PC-3 (cell line): Measurements from ENCODE around the gene LBHD2. TPM values are rescaled to one million over a fixed set of nuclear protein-coding genes. Genes with fewer than 3 reads are reported as not detected.

Experiments
- ATAC-seq: fragments of 200-7000 bp; cut with Tn5 transposase; 2 replicates; pipeline ENCODE4 v1.9.1; 2020; ENCODE audit warnings: mild to moderate bottlenecking, moderate library complexity
- BruUV-seq: library from RNA; stranded (reverse); fragments of 400-500 nt; replicated peaks from 2 replicates; lab custom pipeline; 2021; lab: Mats Ljungman, UMichigan
- CTCF ChIA-PET: fragments of 300-600 bp; sonication (Branson Sonifier 250); formaldehyde crosslinking; loops from one replicate; lab custom pipeline; 2022; ENCODE audit warnings: antibody characterized with exemption; lab: Charles Lee
- POLR2A ChIA-PET: fragments of 300-600 bp; sonication (Branson Sonifier 250); formaldehyde crosslinking; loops from one replicate; lab custom pipeline; 2022; ENCODE audit warnings: antibody characterized with exemption; ENCODE audit not compliant: unreplicated experiment; lab: Charles Lee
- DNase-seq: peaks from one replicate; pipeline ENCODE4 v3.0.0-alpha.2; 2015
- H2AFZ ChIP-seq: fragments of 300-600 bp; sonication (generic); 2 replicates; pipeline ENCODE4 v1.6.0; 2016; ENCODE audit warnings: antibody characterized with exemption, low read length
- H3F3A ChIP-seq: fragments of 300-600 bp; sonication (generic); one replicate; pipeline ENCODE4 v1.6.0; 2017; ENCODE audit warnings: antibody characterized with exemption, low read length, control low read depth, mild to moderate bottlenecking; ENCODE audit not compliant: unreplicated experiment
- H3K27ac ChIP-seq: fragments of 300-600 bp; sonication (generic); 2 replicates; pipeline ENCODE4 v1.5.1; 2016; ENCODE audit warnings: mild to moderate bottlenecking, low read length
- H3K27me3 ChIP-seq: fragments of 300-600 bp; sonication (generic); 2 replicates; pipeline ENCODE4 v1.6.1; 2016; ENCODE audit warnings: low read length, mixed read lengths
- H3K36me3 ChIP-seq: fragments of 300-600 bp; sonication (generic); 2 replicates; pipeline ENCODE4 v1.6.1; 2016; ENCODE audit warnings: low read depth, mixed run types, low read length, mixed read lengths
- H3K4me1 ChIP-seq: fragments of 300-600 bp; sonication (generic); 2 replicates; pipeline ENCODE4 v1.5.1; 2016; ENCODE audit warnings: low read length; ENCODE audit not compliant: insufficient read depth
- H3K4me2 ChIP-seq: fragments of 300-600 bp; sonication (generic); 2 replicates; pipeline ENCODE4 v1.6.0; 2016; ENCODE audit warnings: low read length
- H3K4me3 ChIP-seq: fragments of 300-600 bp; sonication (generic); 2 replicates; pipeline ENCODE4 v1.5.1; 2016; ENCODE audit warnings: mild to moderate bottlenecking, low read length, mixed read lengths
- H3K79me2 ChIP-seq: fragments of 300-600 bp; sonication (generic); 2 replicates; pipeline ENCODE4 v1.6.1; 2017; ENCODE audit warnings: low read length, mixed read lengths
- H3K9ac ChIP-seq: fragments of 300-600 bp; sonication (generic); 2 replicates; pipeline ENCODE4 v1.6.0; 2016; ENCODE audit warnings: mild to moderate bottlenecking, low read length
- H3K9me2 ChIP-seq: fragments of 300-600 bp; sonication (generic); replicated peaks from 2 replicates; pipeline ENCODE4 v1.6.1; 2016; ENCODE audit warnings: mixed run types, low read length, mixed read lengths
- H3K9me3 ChIP-seq: fragments of 300-600 bp; sonication (generic); 2 replicates; pipeline ENCODE4 v1.6.1; 2016; ENCODE audit warnings: low read length, mixed read lengths
- H4K20me1 ChIP-seq: fragments of 300-600 bp; sonication (generic); 2 replicates; pipeline ENCODE4 v1.6.1; 2016; ENCODE audit warnings: low read length, mixed read lengths
- EZH2 ChIP-seq: fragments of 300-600 bp; sonication (generic); IDR thresholded peaks from one replicate; pipeline ENCODE4 v1.6.1; 2017; ENCODE audit warnings: antibody characterized with exemption, mild to moderate bottlenecking, low read length; ENCODE audit not compliant: unreplicated experiment
- EZH2phosphoT487 ChIP-seq: fragments of 300-600 bp; sonication (generic); IDR thresholded peaks from 2 replicates; pipeline ENCODE4 v1.6.1; 2018; ENCODE audit warnings: mild to moderate bottlenecking, antibody characterized with exemption, low read length, borderline replicate concordance
- intact Hi-C: fragments of 100-400 bp; cut with micrococcal nuclease; formaldehyde crosslinking; loops from 2 replicates; pipeline ENCODE4 v1.9.0; 2023
- total RNA-seq: library from RNA; depleted of rRNA; stranded (reverse); fragments of >200 nt; gene quantifications from 2 replicates; pipeline ENCODE4 v1.2.3, GENCODE V29; 2014
- TF ChIP-seq, protein P1 (sequence below): fragments of 300-600 bp; sonication (generic); conservative IDR thresholded peaks from 2 replicates; pipeline ENCODE4 v1.5.1; 2017; ENCODE audit warnings: antibody characterized with exemption, low read depth, mild to moderate bottlenecking, low read length

LBHD2 gene
- total RNA-seq, 1 experiment from 2014 or later = not detected

- BruUV-seq = no TSS peak
- Histone ChIP-seq H2AFZ (no peak overlapping the region), H3K4me2 (no peak overlapping the region), H3K9ac (no peak overlapping the region), H4K20me1 (no peaks in the 10 kb centered on the region), H3K4me3 (no peak overlapping the region), H3K27ac (no peak overlapping the region), H3K9me3 (no peaks in the 10 kb centered on the region), H3K79me2 (no peaks in the 10 kb centered on the region), H3F3A (no peaks in the 10 kb centered on the region), H3K9me2 (no peaks in the 10 kb centered on the region), H3K36me3 (no peaks in the 10 kb centered on the region), H3K27me3 (peaks cover 7% of the 10 kb centered on the region; the same call in 1 of the 2 replicates), H3K4me1 (peaks cover 15% of the 10 kb centered on the region; the same call in 1 of the 2 replicates)
- ATAC-seq (no peak), DNase-seq (no peak)
- intact Hi-C loops = no loop called here
- TF ChIP-seq, protein P1, sequence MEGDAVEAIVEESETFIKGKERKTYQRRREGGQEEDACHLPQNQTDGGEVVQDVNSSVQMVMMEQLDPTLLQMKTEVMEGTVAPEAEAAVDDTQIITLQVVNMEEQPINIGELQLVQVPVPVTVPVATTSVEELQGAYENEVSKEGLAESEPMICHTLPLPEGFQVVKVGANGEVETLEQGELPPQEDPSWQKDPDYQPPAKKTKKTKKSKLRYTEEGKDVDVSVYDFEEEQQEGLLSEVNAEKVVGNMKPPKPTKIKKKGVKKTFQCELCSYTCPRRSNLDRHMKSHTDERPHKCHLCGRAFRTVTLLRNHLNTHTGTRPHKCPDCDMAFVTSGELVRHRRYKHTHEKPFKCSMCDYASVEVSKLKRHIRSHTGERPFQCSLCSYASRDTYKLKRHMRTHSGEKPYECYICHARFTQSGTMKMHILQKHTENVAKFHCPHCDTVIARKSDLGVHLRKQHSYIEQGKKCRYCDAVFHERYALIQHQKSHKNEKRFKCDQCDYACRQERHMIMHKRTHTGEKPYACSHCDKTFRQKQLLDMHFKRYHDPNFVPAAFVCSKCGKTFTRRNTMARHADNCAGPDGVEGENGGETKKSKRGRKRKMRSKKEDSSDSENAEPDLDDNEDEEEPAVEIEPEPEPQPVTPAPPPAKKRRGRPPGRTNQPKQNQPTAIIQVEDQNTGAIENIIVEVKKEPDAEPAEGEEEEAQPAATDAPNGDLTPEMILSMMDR = no peak
- no peak for TF ChIP-seq EZH2phosphoT487
- no peak for TF ChIP-seq EZH2
- ChIA-PET POLR2A (no interaction called here), CTCF (no interaction called here)
Observed at GRCh38 chr14:103101257-103101962, 17.4 kb downstream of the LBHD2 start.

DNA sequence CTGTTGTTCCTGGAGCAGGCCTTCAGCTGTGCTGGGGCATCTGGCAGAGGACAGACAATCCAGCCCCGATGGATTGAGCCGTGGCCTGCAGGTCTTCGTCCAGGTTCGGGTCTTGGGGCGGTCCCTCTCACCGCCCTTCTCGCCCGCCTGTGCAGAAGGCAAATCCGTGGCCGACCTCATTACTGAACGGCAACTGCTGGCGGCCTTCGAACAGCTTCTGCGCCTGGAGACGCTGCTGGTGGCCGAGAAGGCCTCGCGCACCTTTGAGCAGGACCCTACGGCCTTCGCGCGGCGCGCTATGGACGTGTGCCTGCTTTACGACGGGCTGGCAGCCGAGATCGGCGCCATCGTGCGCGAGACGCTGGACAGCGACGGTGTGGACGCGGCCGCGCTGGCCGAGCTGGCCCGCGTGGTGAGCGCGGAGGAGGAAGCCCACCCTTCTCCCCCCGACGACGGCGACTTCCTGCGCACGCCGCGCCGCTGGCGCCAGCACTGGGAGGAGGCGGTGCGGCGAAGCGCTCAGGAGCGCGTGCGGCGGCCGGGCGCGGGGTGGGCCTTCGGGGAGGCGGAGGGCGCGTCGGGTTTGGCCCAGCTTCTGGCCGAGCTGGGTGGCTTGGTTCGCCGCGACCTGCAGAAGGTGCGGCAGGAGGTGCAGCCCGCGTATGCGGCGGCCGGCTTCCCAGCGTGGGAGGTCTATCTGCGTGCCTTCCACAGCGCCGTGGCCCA lies 18.1 kb downstream of the LBHD2 start:
- peaks cover 7% of the 10 kb centered on the region; the same call in 1 of the 2 replicates for H3K27me3 ChIP-seq

More for the DNA sequence above, 18.1 kb downstream of the LBHD2 start:
- no TSS peak for BruUV-seq
- Histone ChIP-seq H3F3A (no peaks in the 10 kb centered on the region), H3K4me2 (no peak overlapping the region), H3K27ac (no peak overlapping the region), H3K9ac (no peak overlapping the region), H4K20me1 (no peaks in the 10 kb centered on the region), H3K36me3 (no peaks in the 10 kb centered on the region), H3K4me1 (peaks cover 15% of the 10 kb centered on the region; the same call in 1 of the 2 replicates), H3K9me3 (no peaks in the 10 kb centered on the region), H3K9me2 (no peaks in the 10 kb centered on the region), H3K79me2 (no peaks in the 10 kb centered on the region), H3K4me3 (no peak overlapping the region), H2AFZ (no peak overlapping the region)
- no peak for ATAC-seq
- no peak for DNase-seq
- TF ChIP-seq EZH2 (no peak), EZH2phosphoT487 (no peak)
- TF ChIP-seq, protein P1 = no peak
- intact Hi-C loops = no loop called here
- ChIA-PET CTCF (no interaction called here), POLR2A (no interaction called here)
